D721Med (cell line): Measurements from ENCODE around the gene PI16.

ENCODE experiments used
- DNase-seq: peaks from one replicate; pipeline ENCODE4 v3.0.0; 2011; ENCODE audit warnings: low spot score; ENCODE audit not compliant: insufficient read length
- FAIRE-seq: peaks from 2 replicates; lab custom pipeline; 2011; peaks lifted over from hg19 to GRCh38; lab: Jason Lieb, UNC
- TF ChIP-seq, protein P1 (sequence below): IDR thresholded peaks from 2 replicates; pipeline ENCODE4 v1.5.1; 2012; ENCODE audit warnings: mild to moderate bottlenecking, control low read depth; ENCODE audit not compliant: insufficient read depth; ENCODE audit errors: missing control alignments

Gene PI16, protein sequence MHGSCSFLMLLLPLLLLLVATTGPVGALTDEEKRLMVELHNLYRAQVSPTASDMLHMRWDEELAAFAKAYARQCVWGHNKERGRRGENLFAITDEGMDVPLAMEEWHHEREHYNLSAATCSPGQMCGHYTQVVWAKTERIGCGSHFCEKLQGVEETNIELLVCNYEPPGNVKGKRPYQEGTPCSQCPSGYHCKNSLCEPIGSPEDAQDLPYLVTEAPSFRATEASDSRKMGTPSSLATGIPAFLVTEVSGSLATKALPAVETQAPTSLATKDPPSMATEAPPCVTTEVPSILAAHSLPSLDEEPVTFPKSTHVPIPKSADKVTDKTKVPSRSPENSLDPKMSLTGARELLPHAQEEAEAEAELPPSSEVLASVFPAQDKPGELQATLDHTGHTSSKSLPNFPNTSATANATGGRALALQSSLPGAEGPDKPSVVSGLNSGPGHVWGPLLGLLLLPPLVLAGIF

DNA sequence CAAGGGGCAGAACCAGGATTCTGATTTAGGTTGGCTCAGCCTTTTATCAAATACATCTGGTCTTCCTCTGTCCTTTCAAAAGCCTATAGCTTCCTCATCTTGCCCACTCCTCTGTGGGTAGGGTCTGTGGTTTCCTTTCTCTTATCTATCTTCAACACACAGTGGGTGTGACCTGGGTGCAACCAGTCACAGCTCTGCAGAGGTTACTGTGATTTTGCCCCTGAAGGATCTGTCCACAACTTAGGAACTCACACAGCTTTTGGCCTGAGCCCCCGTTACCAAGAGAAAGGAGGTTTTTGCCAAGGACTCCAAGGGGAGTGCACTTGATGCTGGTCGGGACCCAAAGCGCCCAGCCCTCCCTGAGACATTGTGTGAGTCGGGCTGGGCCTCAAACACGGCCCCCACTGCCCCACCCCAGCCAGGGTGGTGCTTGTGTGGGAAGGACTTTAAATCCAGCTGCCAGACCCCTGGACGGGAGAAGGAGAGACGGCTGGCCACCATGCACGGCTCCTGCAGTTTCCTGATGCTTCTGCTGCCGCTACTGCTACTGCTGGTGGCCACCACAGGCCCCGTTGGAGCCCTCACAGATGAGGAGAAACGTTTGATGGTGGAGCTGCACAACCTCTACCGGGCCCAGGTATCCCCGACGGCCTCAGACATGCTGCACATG, at the start of gene PI16:
Gene PI16 (plus strand): TSS at position 477 of the 670 bp plus-strand sequence. CDS start 23 bp downstream, at position 500.
- DNase-seq (no peak), FAIRE-seq (no peak)
- TF ChIP-seq, protein P1, sequence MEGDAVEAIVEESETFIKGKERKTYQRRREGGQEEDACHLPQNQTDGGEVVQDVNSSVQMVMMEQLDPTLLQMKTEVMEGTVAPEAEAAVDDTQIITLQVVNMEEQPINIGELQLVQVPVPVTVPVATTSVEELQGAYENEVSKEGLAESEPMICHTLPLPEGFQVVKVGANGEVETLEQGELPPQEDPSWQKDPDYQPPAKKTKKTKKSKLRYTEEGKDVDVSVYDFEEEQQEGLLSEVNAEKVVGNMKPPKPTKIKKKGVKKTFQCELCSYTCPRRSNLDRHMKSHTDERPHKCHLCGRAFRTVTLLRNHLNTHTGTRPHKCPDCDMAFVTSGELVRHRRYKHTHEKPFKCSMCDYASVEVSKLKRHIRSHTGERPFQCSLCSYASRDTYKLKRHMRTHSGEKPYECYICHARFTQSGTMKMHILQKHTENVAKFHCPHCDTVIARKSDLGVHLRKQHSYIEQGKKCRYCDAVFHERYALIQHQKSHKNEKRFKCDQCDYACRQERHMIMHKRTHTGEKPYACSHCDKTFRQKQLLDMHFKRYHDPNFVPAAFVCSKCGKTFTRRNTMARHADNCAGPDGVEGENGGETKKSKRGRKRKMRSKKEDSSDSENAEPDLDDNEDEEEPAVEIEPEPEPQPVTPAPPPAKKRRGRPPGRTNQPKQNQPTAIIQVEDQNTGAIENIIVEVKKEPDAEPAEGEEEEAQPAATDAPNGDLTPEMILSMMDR = no peak

DNA sequence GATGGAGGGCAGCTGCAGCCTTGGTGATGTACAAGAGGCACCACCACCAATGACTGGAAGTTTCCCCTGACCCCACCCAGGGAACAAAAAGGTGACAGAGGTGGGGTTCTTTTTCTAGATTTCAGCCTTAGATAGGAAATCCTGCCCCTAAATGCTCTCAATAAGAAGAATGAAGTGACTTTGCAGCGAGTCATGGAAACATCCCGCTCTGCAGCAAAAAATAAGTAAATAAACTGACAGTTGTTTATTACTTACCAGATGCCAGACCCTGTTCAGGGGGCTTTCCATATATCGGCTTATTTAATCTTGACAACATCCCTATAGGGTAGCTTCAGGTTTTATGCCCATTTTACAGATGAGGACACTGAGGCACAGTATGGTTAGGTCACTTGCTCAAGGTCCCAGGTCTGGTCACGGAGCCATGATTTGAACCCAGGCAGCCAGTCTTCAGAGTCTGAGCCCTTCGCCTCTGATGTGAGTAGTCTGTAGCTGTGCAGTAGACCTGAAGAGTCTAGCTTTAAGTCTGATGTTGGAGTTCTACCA, 49.6 kb upstream of the PI16 start:
- no peak for DNase-seq
- TF ChIP-seq, protein P1 = no peak
- FAIRE-seq = no peak

DNA sequence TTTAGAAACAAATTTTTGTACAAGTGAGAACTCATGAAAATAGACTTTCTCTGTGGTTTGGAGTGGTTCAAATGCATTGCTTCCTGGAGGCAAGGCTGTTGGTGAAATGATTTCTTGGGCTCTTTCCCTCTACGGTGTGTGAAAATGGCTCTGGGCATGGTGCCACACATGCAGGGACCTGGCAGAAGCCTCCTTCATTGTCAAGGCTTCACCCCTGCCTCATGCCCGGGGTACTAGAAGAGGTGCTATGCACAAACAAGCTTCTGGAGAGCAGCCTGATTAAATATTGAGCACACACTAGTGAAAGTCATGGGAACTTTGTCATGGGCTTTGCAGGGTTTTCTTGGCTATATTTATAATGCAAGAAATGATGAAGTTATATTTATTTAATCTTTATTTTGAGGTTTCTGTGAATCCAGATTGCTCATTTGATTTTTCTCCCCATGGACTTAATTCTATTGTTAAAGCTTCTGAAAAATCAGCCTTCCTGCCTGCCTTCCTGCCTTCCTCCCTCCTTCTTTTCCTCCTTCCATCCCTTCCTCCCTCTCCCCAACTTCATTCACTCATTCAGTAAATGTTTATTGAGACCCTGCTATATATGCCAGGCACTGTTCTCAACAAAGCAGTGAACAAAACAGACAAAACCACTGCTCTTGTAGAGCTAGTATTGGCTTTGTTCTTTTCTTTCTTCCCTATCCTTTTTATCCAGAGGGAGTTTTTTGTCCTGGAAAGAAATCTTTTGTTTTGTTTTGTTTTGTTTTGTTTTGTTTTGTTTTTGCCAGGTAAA, 47.8 kb upstream of the PI16 start:
- TF ChIP-seq, protein P1 = no peak
- DNase-seq = no peak
- no peak for FAIRE-seq

DNA sequence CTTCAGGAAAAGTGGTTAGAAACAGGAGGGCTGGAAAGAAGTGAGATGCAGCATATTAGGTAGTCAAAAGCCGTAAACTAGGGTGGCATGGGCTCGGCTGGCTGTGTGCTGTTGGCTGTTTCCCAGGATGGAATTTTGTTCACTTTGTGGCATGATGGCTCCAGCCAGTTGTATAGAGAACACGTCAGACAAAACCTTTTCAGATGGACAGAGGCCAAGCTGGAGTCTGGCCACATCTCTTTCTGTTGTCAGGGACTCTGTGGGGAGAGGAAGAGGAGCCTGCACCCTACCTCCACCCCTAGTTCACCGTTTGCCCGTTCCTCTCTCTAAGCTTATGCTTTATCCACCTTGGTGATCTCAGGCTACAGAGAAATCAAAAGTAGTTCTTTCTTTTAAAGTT, 46.8 kb upstream of the PI16 start:
- DNase-seq = no peak
- TF ChIP-seq, protein P1 = no peak
- FAIRE-seq = no peak

DNA sequence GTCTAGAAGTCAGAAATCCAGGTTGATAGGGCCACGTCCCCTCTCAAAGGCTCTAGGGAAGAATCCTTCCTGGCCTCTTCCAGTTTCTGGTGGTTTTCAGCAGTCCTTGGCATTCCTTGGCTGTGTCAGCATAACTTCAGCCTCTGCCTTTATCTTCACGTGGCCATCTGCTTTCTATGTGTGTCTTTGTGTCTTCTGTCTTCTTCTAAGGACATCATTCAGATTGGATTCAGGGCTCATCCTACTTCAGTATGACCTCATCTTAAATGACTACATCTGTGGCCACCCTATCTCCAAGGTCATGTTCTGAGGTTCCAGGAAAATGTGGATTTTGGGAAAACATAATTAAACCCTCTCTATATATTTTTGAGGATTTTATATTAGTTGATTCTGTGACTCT, 45.8 kb upstream of the PI16 start:
- DNase-seq = no peak
- TF ChIP-seq, protein P1 = no peak
- no peak for FAIRE-seq

DNA sequence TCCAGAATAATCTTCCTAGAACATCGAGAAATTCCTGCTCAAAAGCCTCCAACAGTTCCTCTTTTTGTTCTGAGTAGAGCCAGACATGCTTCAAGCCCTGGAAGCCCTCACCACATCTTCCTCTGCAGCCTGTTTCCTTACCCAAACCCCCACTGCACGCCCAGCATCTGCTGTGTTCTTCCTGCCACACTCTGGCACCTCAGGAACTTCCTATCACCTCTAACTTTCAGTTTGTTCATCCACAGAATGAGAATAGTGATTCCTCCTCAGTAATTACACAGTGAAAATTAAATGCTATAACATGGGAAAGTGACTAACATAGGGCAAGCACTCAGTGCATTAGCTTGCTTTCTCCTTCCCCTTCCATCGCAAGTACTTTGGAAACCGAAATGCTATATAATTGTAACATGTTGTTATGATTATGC, 42.5 kb upstream of the PI16 start:
- FAIRE-seq (no peak), DNase-seq (no peak)
- TF ChIP-seq, protein P1 = no peak
